DMS114 treated with DMSO at 0.1 percent for 48 hours (cell line): ENCODE measurements around the gene MEGF11.
"Not testable (repeated sequence)": the region's sequence is repeated elsewhere in the genome, so short reads cannot be mapped to it uniquely, and the experiment has no call there.

ENCODE experiments used
- DNase-seq: peaks from one replicate; lab custom pipeline; 2025; ENCODE audit not compliant: unreplicated experiment; lab: John Stamatoyannopoulos, UW

Gene MEGF11

GRCh38 chr15:66008940-66009562 lies 244.5 kb downstream of the MEGF11 start:
- no peak for DNase-seq

GRCh38 chr15:66007663-66008262 lies 245.8 kb downstream of the MEGF11 start:
- DNase-seq = no peak

DNA sequence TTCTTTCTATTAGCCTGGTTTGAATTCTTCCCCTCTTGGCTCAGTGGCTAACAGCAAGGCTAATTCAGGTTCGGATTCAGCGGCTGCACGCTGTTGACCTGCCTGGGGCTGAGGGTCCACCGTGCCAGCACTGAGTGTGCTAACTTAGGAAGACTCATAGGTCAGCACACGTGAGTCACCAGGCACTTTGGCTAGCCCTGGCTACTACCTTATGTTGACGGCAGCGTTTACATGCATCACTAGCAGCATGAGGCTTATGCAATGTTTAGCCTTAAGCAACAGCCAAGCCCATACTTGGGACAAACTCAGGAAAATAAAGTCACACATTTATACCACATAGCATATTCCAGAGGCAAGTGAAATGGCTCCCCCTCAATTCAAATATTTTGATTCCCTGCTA lies 246.6 kb downstream of the MEGF11 start:
- no peak for DNase-seq

DNA sequence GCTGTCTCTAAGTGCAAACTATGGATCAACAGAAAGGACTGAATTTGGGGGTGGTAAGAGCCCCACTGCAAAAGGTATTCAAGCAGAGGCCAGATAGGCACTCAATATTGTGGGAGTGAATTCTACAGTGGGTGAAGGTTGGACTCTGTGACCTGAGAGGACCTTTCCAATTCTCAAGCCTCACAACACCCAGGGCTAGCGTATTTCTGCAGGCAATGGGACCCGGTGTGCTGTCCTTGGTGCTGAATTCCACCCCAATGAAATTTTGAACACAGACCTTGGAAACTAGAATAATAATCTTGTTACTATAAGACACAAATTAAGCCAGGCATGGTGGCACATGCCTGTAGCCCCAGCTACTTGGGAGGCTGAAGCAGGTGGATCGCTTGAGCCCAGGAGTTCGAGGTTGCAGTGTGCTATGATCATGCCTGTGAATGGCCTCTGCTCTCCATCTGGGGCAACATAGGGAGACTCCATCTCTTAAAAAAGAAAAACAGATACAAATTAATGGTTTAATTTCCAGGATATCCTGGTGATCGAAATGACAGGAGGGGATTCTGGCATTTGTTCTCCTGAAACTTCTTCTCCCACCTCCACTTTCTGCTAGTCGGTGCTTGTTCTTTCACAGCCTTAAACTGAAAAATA lies 248.8 kb downstream of the MEGF11 start:
- DNase-seq = no peak

DNA sequence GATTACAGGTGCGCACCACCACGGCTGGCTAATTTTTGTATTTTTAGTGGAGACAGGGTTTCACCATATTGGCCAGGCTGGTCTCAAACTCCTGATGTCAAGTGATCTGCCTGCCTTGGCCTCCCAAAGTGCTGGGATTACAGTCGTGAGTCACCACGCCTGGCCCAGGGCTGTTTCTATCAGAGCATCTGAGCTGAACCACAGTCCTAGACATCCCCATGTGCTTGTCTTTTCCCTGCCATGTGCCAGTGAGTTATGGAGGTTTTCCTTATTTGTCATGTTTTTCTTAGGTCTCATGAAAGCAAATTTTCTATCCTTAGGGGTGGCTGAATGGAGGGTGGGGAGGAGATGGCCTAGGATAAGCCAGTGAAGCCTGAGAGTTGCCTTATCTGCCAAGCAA lies 250.4 kb downstream of the MEGF11 start:
- not testable (repeated sequence) for DNase-seq

- DNase-seq = no peak
These were observed 251.7 kb downstream of the MEGF11 start for GRCh38 chr15:66001717-66002426.

DNA sequence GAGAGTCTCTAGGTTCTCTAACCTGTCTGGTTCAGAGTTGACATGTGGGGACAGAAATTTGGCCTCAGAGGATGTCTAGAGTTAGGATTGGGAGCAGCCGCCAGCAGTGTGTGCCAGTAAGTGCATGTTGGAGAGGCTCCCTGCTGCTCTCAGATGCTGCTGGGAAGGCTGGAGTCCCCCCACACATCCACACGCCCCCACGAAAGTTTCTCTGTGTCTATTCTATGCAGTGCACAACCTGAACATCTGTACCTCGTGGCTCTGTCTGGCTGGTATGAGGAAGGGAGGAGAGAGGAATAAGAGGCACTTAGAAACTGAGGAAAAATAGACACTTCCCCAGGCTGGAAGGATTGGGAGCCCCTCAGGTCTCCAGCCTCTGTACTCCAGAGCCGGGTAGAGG lies 252.5 kb downstream of the MEGF11 start:
- DNase-seq = no peak

DNA sequence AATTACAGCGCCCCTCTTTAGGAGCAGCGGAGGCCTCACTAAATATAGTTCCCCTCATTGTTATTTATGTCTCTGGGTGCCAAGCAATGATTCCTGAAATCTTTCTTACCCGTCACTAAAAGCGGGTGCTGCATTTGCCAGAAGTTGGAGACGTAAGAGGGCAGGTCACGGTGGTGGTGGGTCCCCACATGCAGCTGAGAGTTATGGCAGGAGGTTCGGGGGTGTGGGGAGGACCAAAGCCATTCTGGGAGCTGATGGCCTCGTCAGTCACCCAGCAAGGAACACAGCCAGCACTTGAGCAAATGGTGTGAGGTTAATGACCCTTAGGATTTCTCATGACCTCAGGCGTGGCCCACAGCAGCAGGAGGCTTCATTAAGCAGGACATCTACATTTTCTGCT lies 255.1 kb downstream of the MEGF11 start:
- DNase-seq = no peak

DNA sequence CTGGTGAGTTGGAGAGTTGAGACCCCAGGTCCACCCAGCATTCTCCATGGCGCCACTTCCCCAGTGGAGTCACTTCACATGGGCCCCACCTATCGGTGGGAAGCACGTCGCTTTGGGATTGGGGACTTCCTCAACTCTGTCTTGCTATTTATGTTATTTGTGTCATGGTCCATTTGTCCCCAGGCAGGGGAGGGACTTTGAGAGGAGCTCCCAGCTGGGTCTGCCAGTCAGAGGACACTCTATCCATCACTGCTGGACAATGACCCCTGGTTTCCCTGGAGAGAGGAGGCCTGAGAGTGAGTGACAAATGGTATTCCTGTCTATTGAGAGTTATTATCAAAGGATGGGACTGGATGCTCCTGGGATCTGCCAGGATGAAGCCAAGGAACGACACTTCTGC lies 256.6 kb downstream of the MEGF11 start:
- no peak for DNase-seq

GRCh38 chr15:65994832-65995231 lies 258.7 kb downstream of the MEGF11 start:
- no peak for DNase-seq

GRCh38 chr15:65993762-65994161 lies 259.8 kb downstream of the MEGF11 start:
- DNase-seq = no peak

DNA sequence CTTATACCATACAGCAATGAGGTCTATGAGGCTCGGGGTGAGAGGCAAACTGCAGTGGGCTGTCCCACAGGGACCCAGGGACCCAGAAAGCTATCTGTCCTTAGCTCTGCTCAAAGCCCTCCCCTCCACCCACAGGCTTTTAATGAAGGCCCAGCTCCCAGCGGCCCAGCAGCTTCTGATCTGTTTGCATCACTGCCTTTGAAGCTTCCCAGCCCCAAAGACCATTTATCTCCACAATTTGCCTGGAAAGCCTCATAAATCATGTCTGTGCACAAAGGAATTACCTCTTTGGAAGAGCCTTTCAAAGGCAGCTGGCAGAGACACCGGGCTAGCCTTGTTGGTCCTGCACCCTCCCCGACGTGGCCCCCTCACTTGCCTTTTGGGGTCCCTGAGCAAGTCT lies 260.3 kb downstream of the MEGF11 start:
- no peak for DNase-seq

- no peak for DNase-seq
These were observed 261.6 kb downstream of the MEGF11 start for GRCh38 chr15:65991721-65992483.

GRCh38 chr15:65990298-65990981 lies 263.1 kb downstream of the MEGF11 start:
- no peak for DNase-seq

DNA sequence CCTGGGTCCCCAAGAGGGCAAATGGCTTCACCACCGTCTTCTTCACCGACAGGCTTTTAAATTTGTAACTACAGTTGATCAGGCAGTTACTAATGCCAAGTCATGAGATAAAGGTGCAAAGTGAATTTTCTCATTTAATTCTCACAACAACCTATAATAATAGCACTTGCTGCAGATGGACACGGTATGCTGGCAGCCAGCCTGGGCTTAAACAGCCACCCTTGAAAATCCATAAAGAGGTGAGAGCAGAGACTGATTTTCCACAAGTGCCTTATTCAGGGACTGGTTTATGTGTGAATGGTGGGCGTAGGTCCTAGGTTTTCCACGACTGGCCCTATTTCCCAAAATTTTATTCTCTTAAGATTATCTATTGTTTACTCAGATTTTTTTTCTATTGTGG lies 266.4 kb downstream of the MEGF11 start:
- no peak for DNase-seq

GRCh38 chr15:65986416-65986815 lies 267.1 kb downstream of the MEGF11 start:
- DNase-seq = no peak

- no peak for DNase-seq
These were observed 268.2 kb downstream of the MEGF11 start for GRCh38 chr15:65985387-65985786.

DNA sequence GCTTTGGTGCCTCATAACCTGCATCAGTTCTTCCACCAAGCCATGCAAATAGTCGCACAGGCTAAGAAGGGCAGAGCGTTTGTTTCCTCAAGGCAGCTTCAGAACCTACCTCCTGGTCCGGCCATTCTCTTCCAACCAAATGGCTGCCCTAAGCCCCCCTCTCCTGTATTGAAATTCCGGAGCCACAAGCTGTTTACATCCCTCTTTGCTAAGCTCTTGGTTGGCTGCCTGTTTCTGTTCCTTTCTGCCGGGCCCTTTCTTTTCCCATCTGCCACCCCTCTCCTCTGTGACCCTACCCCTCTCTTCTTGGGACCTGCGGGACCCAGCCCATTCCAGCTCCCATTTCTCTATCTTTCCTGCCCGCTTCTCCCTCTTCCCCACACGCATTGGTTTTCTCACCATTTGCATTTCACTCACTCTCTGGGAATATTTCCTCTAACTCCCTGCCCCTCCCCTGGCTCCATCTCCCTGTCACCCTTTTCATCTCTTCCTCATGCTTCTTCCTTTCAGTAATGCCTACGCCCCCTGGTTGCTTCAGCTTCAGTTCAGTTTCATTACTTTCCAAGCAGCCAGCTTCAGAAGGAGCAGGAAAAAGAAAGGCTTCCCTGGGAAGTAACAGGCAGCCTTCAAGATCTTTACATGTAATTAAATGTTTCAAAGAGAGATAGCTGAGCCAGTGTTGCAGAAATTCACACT lies 270.8 kb downstream of the MEGF11 start:
- DNase-seq = no peak

DNA sequence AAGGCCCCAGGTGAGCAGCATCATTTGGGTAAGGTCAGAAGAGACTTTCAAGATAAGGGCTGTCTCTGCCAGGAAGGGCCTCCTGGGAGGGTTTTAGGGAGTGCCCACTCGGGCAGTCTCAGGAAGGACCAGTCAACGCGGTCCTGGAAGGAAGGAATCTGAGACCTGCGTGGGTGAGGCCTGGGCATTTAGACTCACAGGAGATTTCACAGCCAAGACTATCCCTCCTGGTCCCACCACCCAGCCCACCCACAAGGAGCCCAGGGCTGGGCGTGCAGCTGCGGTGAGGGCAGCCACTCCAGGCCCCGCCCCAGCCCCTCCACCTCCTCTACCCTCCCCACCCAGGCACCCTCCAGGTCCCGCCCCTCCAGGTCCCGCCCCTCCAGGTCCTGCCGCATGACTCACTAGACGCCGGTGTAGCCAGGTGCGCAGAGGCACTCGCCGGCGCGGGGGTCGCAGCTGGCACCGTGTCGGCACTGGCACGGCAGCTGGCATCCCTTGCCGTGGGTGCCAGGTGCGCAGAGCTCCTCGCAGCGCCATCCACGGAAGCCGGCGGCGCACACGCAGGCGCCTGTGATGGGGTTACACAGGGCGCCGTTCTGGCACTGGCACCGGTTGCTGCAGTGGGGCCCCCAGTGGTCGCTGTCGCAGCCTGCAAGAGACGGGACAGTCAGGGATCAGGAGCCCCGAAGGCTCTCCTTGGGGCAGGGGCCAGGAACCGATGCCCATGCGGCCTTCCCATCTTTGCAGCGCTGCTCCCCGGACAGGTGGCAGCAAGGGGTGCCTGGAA lies 271.5 kb downstream of the MEGF11 start:
- DNase-seq = no peak
